T-helper 1 cell treated with Interleukin-12 subunit alpha and Interleukin-12 subunit beta and Interleukin-4 antibody, amounts not matched to agents 30 ng/mL and 1 ng/mL, for 36 hours (primary cell): ENCODE results near the gene GLYATL1. TPM values are rescaled to one million over a fixed set of nuclear protein-coding genes. Genes with fewer than 3 reads are reported as not detected.

Experiments used
- intact Hi-C: fragments of 100-400 bp; cut with micrococcal nuclease; formaldehyde crosslinking; loops from one replicate; pipeline ENCODE4 v1.15.1; 2024
- total RNA-seq: library from RNA; stranded (reverse); gene quantifications from 2 replicates; pipeline ENCODE4 v1.2.3, GENCODE V29; 2022

Gene GLYATL1
- total RNA-seq, 1 donor from 2014 or later: not detected

DNA sequence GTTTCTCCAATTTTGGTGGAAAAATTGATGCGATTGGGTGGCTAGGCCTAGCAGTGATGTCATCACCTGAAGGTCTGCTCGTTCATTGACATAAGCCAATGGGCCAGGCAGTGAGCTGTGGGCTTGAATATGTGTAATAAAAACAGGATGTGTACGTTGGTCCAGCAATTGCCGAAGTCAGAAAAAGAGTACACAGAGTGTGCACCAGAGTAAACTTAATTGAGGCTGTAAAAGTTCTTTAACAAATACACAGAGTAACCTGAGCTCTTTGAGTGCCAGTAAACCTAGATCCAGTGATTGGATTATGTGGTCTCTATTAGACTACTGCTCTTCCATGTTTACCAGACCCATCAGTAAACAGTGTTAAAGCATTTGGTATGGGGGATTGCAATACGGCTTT, 13.0 kb upstream of the GLYATL1 start:
- intact Hi-C loops: loop anchor here (10.0 kb wide), 2 partner anchors 129 to 229 kb away; no protein-coding TSS in a partner anchor

DNA sequence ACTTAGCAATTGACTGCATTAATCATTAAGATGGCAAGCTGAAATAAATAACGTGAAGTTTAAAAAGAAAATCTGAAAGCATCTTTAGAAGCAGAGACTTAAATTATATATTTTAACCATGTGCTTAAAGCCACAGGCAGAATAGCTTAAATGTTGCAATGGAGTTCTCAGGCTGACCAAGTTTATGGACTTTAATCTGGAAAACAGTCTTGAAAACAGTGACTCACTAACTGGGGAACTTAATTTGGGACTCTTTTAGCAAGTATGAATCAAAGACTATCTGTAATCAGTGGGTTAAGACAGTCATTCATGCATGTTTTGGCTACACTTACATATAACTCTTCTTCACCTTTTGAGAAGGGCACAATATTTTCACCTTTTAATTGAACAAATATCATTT, 12.6 kb upstream of the GLYATL1 start:
- intact Hi-C loops: loop anchor here (10.0 kb wide), 2 partner anchors 128 to 228 kb away; no protein-coding TSS in a partner anchor

DNA sequence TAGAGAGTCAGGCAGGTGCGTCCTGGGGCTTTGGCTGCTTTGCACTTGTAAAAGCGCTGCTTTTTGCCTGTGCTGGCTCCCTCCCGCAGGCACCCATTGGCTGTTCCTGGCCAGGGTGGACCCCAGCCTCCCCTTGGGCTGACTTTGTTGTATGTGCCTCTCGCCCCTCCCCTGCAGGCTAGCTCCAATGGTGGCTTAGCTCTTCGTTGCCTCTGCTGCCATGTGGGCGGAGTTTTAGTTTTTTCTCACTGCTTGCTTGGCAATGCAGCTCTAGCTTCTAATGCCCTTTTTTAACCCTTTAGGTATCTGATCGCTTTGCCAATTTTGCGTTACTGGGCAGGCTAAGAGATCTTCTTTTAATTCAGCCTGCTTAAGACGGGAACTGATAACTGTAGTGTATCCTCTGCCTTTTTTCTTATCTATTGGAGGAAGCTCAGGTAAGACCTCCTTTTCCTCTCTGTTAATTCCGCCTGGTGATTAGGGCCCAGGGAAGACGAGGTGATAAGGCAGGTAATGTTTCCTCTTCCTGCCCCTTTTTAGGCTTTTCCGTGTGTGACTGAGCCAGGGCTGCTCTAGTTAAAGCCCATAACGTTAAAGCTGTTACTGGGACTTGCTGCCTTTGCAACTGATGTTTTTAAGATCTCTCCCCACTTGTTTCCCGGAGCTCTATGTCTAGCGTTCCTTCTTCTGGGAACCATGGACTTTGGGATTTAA, 11.7 kb upstream of the GLYATL1 start:
- intact Hi-C loops: loop anchor here (10.0 kb wide), 2 partner anchors 127 to 227 kb away; no protein-coding TSS in a partner anchor

DNA sequence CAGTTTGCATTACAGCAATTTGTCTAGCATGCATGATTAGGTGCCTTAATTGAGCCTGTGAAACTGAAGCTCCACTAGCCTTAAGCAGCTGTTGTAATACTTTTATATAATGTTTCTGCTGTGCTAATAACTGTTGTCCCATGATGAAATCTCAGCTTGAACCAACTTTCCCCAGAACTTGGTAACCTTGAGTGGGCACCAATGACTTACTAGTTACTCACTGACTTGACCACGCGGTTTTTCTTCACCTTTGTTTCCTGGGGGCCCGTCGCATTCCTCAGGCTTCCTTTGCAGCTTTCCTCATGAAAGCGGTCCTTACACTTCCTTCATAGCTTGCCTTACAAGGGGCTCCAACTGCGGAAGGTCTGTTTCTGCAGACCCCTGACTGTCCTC, 11.2 kb upstream of the GLYATL1 start:
- intact Hi-C loops: loop anchor here (10.0 kb wide), 2 partner anchors 127 to 227 kb away; no protein-coding TSS in a partner anchor

DNA sequence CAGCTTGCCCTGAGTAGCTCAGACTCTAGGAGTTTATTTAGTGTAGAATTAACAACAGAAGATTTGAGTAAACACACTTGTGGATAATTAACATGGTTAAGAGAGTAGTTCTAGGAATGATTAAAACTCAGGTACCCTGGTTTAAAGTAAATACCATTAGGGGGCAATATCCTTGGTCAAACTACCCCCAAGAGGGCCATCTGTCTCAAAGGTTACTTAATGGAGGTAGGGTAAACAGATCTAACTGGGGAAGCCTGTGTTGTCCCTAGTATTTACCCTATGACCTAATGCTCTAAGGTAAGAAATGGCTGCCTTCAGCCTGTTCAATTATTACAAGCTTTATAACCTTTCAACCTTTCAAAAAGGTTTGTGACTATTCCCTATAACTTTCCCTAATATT, 10.6 kb upstream of the GLYATL1 start:
- intact Hi-C loops: loop anchor here (10.0 kb wide), 2 partner anchors 126 to 226 kb away; no protein-coding TSS in a partner anchor

DNA sequence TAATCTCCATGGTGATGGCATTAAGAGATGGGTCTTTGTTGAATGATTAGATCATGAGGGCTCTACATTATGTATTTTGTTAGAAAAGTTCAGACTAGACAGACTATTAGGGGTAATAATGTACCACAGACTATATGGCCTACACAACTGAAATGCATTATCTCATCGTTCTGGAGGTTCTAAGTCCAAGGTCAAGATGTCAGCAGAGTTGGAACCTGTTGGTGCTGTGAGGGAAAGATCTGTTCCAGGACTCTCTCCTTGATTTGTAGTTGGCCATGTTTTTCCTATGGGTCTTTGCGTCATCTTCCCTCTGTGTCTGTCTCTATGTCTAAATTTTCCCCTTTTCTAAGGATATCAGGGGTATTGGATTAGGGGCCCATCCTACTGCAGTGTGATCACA, 8.4 kb upstream of the GLYATL1 start:
- intact Hi-C loops: no loop called here

DNA sequence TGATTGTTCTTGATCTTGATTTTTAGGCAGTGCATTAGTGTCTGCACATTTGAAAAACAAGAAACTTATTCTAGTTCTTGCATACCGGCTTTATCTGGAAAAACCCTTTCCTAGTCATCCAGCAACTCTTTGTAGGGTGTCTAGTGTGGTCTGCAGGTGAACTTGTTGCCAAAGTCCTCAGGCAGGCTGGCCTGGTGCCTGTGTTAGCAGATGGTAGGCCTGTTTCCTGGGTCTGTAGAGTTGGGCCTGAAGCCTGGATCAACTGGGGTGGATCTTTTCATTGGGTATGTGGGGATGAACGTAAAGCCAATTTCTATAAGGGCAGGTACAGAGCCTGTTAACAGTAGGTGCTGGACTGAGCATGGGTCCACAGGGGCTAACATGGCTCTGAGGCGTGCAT, 5.6 kb upstream of the GLYATL1 start:
- intact Hi-C loops: no loop called here

DNA sequence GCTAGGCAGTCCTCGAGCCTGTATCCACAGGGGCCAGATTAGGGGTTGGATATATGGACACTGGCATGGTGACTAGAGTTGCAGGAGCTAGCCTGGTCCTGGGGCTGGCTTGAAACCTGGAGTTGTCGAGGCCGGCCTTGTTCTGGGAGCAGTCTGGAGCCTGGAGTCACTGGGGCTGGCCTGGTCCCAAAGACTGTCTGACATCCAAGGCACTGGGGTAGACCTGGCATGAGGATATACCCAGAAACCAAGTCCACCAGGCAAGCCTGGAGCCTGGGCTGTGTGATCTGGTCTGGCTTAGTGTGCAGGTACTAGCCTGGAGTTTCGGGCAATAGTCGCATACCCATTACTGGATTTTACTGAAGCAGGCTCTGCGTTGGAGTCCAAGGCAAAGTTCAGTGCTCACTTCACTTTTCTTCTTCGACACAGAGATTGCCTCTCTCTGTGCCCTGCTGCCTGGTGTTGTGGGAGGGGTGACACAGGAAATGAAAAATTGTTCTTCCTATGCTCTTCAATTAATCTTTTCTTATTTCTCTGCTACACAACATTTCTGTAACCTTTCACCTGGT, 4.3 kb upstream of the GLYATL1 start:
- intact Hi-C loops: no loop called here

DNA sequence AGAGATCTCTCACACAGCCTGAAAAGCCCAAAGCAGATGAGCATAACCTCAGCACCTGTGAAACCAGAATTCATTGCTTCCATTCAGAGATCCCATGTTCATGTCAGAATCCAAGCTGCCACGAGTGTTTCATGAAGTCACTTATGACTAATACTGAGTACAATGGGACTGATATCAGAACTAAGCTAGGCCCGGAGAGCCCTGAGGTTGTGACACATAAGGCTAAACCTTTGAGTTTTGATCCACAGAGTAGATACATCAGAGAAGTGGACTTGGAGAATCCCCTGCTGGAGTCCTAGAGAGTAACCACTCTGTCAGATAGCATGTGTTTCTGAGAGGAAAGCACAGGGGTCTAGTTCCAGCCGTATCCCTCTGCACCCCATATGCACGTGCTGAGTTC, 890 bp upstream of the GLYATL1 start:
- intact Hi-C loops: no loop called here

DNA sequence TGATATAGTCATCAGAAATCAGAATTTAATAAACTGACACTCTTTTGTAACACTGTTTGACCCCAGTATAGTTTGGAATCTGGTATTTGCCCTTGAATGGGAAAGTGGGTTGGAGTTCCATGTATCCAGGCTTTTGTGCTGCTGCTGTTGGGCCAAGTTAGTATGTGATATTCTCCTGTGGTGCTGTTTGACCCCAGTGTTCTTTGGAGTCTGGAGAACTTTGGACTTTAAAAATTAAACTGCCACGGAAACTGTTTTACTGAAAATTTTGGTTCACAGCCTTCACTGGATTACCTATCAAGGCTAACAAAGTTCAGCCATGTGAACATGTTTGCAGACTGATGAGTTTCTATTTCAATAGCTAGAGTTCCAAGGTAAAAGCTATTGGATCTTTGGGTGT, 740 bp downstream of the GLYATL1 start:
- intact Hi-C loops: no loop called here

DNA sequence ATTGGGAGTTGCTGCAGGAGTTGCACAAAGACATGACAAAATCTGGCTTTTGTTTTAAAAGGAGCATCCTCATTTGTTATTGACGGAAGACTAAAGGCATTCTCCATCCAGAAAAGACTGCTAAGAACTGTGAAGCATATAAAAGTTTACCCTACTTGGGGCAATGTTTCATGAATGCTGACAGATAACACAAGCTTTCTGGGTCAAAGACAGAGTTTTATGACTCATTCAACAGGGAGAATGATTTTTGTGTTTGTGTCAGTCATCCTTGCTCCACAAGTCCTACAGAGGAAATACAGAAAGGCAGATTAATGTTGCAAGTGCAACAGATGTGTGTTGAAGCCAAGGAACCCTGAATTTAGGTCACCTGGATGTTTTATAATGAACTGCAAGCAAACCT, 2.5 kb downstream of the GLYATL1 start:
- intact Hi-C loops: no loop called here

DNA sequence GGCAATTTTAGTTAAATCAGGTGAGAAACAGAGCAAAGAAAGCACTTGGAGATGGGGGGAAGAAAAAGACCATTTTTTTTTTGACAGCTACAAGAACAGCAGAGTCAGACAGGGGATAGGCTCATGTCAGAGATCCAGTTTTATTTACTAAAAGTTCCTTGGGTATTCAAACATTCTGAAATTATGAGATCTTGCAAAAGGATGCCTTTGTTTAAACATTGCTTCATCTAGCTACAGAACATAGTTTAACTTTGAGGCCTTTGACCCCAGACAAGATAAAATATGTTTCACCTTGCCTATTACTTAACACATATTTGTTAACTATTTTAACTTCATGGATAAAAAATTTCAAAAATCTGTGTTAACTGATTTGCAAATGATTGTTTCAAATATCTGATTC, 6.4 kb downstream of the GLYATL1 start:
- intact Hi-C loops: no loop called here

DNA sequence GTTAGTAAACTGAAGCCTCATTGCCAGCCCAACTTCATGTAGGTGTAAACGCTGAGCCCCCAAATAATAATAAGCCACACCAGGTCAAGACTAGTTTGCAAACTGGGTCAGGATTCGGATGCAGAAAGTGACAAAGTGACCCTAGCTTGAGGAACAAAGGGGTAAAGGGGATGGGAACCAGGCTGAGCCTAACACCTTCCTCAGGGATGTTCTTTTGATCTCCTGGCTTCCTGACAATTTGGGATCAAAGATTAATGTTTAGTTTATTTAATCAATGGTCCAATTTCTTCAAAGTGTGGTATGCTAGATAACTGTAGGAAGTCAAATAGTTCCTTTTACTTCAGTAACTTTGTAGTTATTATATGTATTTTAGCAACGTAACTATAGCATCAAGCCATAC, 9.9 kb downstream of the GLYATL1 start:
- intact Hi-C loops: no loop called here

DNA sequence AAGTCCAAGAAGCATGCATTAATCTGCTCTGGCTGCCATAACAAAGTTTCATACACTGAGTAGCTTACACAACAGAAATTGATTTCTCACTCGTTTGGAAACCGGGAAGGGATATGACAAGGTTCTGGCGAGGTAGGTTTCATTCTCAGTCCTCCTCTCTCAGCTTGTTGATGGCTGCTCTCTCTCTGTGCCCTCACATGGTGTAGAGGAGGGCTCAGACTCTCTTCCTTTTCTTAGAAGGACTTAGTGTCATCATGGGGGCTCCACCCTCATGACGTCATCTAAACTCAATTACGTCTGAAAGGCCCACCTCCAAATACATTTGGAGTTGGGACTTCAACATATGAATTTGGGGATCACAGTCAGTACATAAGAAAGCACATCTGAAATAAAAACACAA, 18.6 kb downstream of the GLYATL1 start:
- intact Hi-C loops: loop anchor here (1.0 to 5.0 kb wide), 3 partner anchors 99 to 200 kb away; no protein-coding TSS in a partner anchor

DNA sequence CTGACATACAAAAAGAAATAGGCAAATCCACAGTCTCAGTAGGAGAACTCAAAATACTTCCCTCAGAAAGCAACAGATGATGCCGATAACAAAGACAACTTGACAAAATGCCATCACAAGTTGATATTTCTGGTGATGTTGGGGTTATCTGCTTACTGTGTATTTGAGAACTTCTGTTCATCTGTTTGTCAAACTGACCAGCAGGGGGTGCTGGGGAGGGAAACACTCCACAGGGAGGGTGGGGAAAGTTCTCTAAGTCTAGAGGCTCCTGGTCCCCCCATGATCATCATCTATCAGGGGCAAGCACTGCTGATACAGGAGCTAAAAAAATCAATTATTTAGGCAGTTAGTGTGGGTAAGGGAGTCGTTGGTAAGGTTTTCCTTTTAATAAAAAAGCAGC, 19.2 kb downstream of the GLYATL1 start:
- intact Hi-C loops: loop anchor here (1.0 to 5.0 kb wide), 3 partner anchors 99 to 200 kb away; no protein-coding TSS in a partner anchor

DNA sequence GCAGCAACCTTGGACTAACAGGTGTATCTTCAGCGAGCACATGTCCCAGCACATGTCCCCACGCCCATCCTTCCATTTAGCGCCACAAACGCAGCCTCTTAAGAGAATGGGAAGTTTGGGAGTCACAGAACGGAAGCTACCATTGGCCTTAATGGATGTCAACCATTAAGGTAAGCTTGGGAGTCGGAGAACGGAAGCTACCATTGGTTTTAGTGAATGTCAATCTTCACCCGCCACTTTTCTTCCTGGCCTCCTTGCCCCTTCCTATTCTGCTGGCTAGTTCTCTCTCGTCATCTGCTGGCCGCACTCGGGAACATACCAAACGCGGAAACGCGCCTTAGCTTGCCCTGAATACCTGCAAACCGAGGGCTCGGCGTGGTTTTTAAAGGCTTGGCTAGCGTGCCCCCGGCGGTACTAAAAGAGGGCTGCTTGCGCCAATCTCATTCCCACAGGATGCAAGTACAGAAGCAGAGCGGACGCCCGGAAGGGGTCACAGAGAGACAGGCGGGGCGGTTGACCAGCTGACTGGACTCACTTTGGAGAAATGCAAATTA, 24.3 kb downstream of the GLYATL1 start:
- intact Hi-C loops: no loop called here

DNA sequence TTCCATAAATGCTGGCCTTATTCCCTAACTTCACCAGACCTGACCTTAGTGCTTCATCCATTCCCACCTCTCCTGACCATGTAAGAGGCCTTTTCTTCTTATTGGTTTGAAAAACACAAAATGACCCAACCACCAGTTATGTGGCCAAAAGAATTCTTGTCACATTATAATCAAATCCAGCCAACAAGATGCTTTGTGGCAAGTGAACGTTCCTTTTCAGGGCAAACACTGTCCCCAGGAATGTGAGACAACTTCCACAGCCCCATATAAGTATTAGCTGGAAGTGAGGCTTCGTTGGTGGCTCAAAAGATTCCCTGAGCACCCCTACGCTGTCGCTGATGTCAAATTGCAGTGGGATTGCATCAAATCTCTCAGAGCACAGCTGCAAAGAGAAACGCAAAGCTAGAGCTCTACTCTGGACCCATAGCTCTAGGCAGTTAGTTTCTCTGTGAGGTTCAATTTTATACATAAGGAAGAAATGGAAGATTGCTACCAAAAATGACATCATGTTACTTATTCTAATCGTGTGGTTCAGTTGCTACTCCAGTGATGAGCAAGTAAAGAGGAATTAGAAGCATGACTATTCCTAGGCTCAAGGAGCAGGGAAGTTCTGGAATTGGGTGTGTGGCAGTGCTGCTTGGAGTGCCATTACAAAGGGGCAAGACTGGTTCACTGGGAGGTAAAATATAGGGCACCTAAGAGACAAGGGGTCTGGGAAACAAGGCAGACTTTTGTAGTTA, 26.1 kb downstream of the GLYATL1 start:
- intact Hi-C loops: no loop called here

DNA sequence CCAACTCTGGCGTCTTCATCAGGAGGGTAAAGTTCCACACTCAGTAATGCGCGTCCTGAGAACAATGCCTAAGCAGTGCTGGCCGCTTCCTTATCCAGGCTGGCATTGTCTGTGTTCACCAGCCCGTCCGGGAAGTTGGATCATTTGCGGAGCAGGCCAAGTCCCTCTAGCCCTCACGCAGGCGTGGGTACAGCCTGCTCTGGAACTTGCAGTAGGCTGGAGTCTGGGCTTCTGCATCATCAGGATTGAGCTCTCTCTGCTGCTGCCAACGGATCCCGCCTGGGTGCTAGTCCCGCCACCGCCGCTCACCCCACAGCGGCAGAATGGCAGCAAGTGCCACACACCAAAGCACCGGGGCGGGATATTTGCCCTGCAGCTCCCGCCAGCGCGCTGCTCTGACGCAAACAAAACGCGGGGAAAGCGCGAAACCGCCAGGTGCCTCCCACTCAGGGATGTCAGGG, 29.0 kb downstream of the GLYATL1 start:
- intact Hi-C loops: no loop called here

DNA sequence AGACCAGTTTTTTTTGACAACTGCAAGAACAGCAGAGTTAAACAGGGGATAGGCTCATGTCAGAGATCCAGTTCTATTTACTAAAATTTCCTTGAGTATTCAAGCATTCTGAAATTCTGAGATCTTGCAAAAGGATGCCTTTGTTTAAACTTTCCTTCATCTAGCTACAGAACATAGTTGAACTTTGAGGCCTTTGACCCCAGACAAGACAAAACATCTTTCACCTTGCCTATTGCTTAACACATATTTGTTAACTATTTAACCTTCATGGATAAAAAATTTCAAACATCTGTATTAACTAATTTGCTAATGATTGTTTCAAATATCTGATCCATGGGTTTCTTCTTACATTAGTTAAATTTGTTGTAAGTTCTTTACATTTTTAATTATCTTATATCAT, 38.2 kb downstream of the GLYATL1 start:
- intact Hi-C loops: no loop called here

DNA sequence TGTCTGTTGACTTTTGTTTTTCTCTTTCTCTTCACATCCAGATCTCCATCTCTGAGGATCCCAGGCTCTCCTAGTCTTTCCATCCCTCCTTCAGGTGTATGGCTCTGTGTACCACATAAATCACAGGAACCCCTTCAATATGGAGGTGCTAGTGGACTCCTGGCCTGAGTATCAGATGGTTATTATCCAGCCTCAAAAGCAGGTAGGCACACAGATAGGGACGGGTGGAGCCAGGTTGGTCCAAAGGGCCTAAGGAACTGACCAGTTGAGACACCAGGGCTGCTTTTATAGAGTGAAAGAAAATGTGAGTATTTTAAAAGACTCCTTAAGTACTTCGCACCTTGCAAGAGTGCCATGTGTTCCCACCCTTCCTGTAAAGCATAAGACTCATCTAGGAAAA, 39.9 kb downstream of the GLYATL1 start:
- intact Hi-C loops: no loop called here

DNA sequence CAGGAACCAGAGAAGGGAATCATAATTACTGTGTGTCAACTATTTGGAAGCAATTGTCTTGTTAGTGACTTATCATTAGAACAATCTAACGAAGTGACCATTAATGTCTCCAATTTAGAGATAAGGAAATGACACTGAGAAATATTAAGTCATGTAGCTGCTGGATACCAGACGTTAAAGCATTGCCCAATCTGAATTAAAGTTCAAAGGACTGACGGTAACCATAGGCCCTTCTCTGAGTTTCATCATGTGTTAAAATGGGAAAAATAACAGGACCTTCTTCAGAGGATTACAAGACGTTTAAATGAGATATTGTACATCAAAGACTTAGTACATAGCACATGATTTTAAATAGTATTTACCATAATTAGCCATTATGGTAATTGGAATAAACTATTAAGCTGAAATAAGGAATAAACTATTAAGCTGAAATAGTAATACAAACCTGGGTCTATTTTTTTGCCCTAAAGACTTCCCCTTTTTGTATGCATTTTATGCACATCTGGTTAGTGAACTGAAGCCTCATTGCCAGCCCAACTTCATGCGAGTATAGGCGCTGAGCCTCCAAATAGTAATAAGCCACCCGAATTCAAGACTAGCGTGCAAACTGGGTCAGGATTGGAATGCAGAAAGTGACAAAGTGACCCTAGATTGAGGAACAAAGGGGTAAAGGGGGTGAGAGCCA, 41.0 kb downstream of the GLYATL1 start:
- intact Hi-C loops: no loop called here
